K562 (cell line): Measurements from ENCODE around the gene DIAPH3. TPM values are rescaled to one million over a fixed set of nuclear protein-coding genes. Genes with fewer than 3 reads are reported as not detected.

Source experiments
- ATAC-seq: fragments of 200-7000 bp; cut with Tn5 transposase; 3 replicates; pipeline ENCODE4 v1.9.1; 2020; ENCODE audit warnings: moderate library complexity
- BruUV-seq: library from RNA; stranded (reverse); fragments of 400-500 nt; replicated peaks from 2 replicates; lab custom pipeline; 2021; lab: Mats Ljungman, UMichigan
- CTCF ChIA-PET: fragments of 300-600 bp; formaldehyde crosslinking; extraction: SDS; loops from one replicate; lab custom pipeline; 2021; ENCODE audit warnings: low intra/inter-chr PET ratio; lab: Yijun Ruan, JAX
- POLR2A ChIA-PET: fragments of 300-600, 350-650 bp; sonication (Branson Sonifier 250); formaldehyde crosslinking; extraction: SDS; loops from one replicate; lab custom pipeline; 2021; ENCODE audit warnings: antibody characterized with exemption, inconsistent platforms; lab: Yijun Ruan, JAX
- DNase-seq, 4 experiments: peaks; one replicate each; pipeline versions ENCODE4 v3.0.0 to v3.0.0-alpha.2; 2011 to 2018; ENCODE audit warnings: low spot score in 3 of 4, mixed read lengths in 3 of 4; ENCODE audit errors: extremely low read depth in 1 of 4
- FAIRE-seq: peaks from 2 replicates; lab custom pipeline; 2011; peaks lifted over from hg19 to GRCh38; lab: Jason Lieb, UNC
- H2AFZ ChIP-seq: 2 replicates; pipeline ENCODE4 v1.6.0; 2011; ENCODE audit warnings: low read depth, low read length, control low read depth, inconsistent platforms
- H3K27ac ChIP-seq: fragments of 200-600 bp; 3 replicates; pipeline ENCODE4 v1.8.0; 2011; ENCODE audit warnings: low read depth, mild to moderate bottlenecking, control low read depth, inconsistent platforms, low read length, moderate library complexity, mixed read lengths; ENCODE audit errors: extremely low read depth
- H3K27me3 ChIP-seq, 2 experiments: fragments of 300-600 bp in 1 of 2; 2 replicates in 1 of 2; 3 replicates in 1 of 2; pipeline versions ENCODE4 v1.6.0 to v1.8.0; 2011; ENCODE audit warnings: inconsistent platforms in 2 of 2, low read length in 2 of 2, mild to moderate bottlenecking in 1 of 2, mixed read lengths in 1 of 2, moderate library complexity in 1 of 2; ENCODE audit not compliant: control insufficient read depth in 2 of 2, insufficient read depth in 2 of 2
- H3K36me3 ChIP-seq: fragments of 300-600 bp; 3 replicates; pipeline ENCODE4 v1.8.0; 2011; ENCODE audit warnings: mild to moderate bottlenecking, low read length, inconsistent platforms; ENCODE audit not compliant: control insufficient read depth, insufficient read depth
- H3K4me1 ChIP-seq, 2 experiments: fragments of 200-600 bp in 1 of 2; replicated peaks in 1 of 2; 2 replicates in 1 of 2; 3 replicates in 1 of 2; pipeline versions ENCODE4 v1.5.1 to v1.8.0; 2011; ENCODE audit warnings: inconsistent platforms in 2 of 2, low read length in 2 of 2, mild to moderate bottlenecking in 1 of 2, mixed read lengths in 1 of 2, moderate library complexity in 1 of 2; ENCODE audit not compliant: control insufficient read depth in 2 of 2, insufficient read depth in 2 of 2
- H3K4me2 ChIP-seq: 2 replicates; pipeline ENCODE4 v1.6.1; 2011; ENCODE audit warnings: low read length, control low read depth, inconsistent platforms, mixed read lengths; ENCODE audit not compliant: insufficient read depth
- H3K4me3 ChIP-seq: fragments of 200-600 bp; sonication (generic), shearing (Covaris generic); 2 replicates; pipeline ENCODE4 v1.5.1; 2016; ENCODE audit warnings: control low read depth, inconsistent platforms
- H3K79me2 ChIP-seq: fragments of 200-600 bp; 3 replicates; pipeline ENCODE4 v1.8.0; 2011; ENCODE audit warnings: low read length, inconsistent platforms; ENCODE audit not compliant: control insufficient read depth, insufficient read depth
- H3K9ac ChIP-seq, 2 experiments: 2 replicates each; pipeline versions ENCODE4 v1.6.0 to v1.6.1; 2011; ENCODE audit warnings: low read depth in 2 of 2, low read length in 2 of 2, control low read depth in 1 of 2, inconsistent platforms in 1 of 2, mild to moderate bottlenecking in 1 of 2, mixed read lengths in 1 of 2; ENCODE audit not compliant: insufficient read depth in 1 of 2
- H3K9me1 ChIP-seq: one replicate; pipeline ENCODE4 v1.6.0; 2011; ENCODE audit warnings: inconsistent platforms, mild to moderate bottlenecking, low read length, moderate library complexity; ENCODE audit not compliant: control insufficient read depth, insufficient read depth
- H3K9me3 ChIP-seq: replicated peaks from 2 replicates; pipeline ENCODE4 v1.5.1; 2011; ENCODE audit warnings: low read depth, low read length, inconsistent platforms; ENCODE audit not compliant: control insufficient read depth, insufficient read depth
- H4K20me1 ChIP-seq: replicated peaks from 2 replicates; pipeline ENCODE4 v1.6.1; 2011; ENCODE audit warnings: low read length, inconsistent platforms, mixed read lengths; ENCODE audit not compliant: control insufficient read depth, insufficient read depth
- RAD21 ChIP-seq, 2 experiments: fragments of 250-450 bp in 1 of 2; fragments of 450-650 bp in 1 of 2; sonication (Bioruptor Pico) in 1 of 2; formaldehyde crosslinking in 1 of 2; IDR thresholded peaks in 1 of 2; conservative IDR thresholded peaks in 1 of 2; 2 replicates each; pipeline versions ENCODE4 v1.4.0 to v1.8.0; 2020 to 2022; ENCODE audit warnings: mild to moderate bottlenecking in 2 of 2, moderate library complexity in 1 of 2
- WGBS: fragments of 100-300 bp; shearing (Covaris generic); methylation state at CpG from one replicate; pipeline ENCODE4 v1.1.6; 2016; ENCODE audit warnings: low coverage, mixed read lengths; ENCODE audit not compliant: insufficient coverage; ENCODE audit errors: missing lambda C conversion rate; 5-methylcytosine and 5-hydroxymethylcytosine counted together
- in situ Hi-C: fragments of 300-500 bp; cut with MboI; formaldehyde crosslinking; loops from 4 replicates; pipeline ENCODE4 v1.15.0; 2018; ENCODE audit warnings: inconsistent platforms, mixed read lengths
- intact Hi-C: fragments of 100-400 bp; cut with micrococcal nuclease; formaldehyde crosslinking; loops from 2 replicates; pipeline ENCODE4 v1.14.2; 2022
- polyA plus RNA-seq, 8 experiments: library from polyadenylated mRNA; depleted of rRNA in 4 of 8; stranded (reverse) in 5 of 8; unstranded in 3 of 8; fragments of >200 nt; fragmentation: Nextera tagmentation in 2 of 8; fragmentation: Illumina TruSeq in 1 of 8; extraction: Ambion mirVana in 2 of 8; extraction: Trizol in 1 of 8; gene quantifications; 2 replicates each; pipeline versions ENCODE4 v1.2.1 to v1.2.3, GENCODE V29; 2011 to 2014; ENCODE audit warnings: inconsistent platforms in 1 of 8, missing spikeins in 1 of 8
- total RNA-seq, 7 experiments: library from RNA; depleted of rRNA in 6 of 7; stranded (reverse); fragments of >200 nt in 6 of 7; fragmentation: Illumina TruSeq in 2 of 7; extraction: Trizol in 2 of 7; gene quantifications; 2 replicates each; pipeline versions ENCODE4 v1.2.1 to v1.2.3, GENCODE V29; 2011 to 2021; ENCODE audit warnings: low replicate concordance in 1 of 7
- TF ChIP-seq, protein P1 (sequence below), 3 experiments: IDR thresholded peaks in 2 of 3; conservative IDR thresholded peaks in 1 of 3; 2 replicates each; pipeline ENCODE4 v1.5.1; 2011 to 2012; ENCODE audit warnings: low read length in 3 of 3, mild to moderate bottlenecking in 3 of 3, control low read depth in 2 of 3, improper control_type of control experiment in 1 of 3, inconsistent platforms in 1 of 3, low read depth in 1 of 3, mixed read lengths in 1 of 3, moderate library complexity in 1 of 3; ENCODE audit not compliant: insufficient read depth in 2 of 3
- TF ChIP-seq, protein P2 (sequence below): fragments of 450-650 bp; formaldehyde crosslinking; IDR thresholded peaks from 2 replicates; pipeline ENCODE4 v1.4.0; 2022; ENCODE audit warnings: missing genetic modification characterization

Gene DIAPH3
- total and polyA plus RNA-seq, 9 of the 15 experiments (the other 6 are each of a cell fraction or from before 2014, with no cell fraction given) = 9.0 to 18.7 (median 14.7) TPM

DNA sequence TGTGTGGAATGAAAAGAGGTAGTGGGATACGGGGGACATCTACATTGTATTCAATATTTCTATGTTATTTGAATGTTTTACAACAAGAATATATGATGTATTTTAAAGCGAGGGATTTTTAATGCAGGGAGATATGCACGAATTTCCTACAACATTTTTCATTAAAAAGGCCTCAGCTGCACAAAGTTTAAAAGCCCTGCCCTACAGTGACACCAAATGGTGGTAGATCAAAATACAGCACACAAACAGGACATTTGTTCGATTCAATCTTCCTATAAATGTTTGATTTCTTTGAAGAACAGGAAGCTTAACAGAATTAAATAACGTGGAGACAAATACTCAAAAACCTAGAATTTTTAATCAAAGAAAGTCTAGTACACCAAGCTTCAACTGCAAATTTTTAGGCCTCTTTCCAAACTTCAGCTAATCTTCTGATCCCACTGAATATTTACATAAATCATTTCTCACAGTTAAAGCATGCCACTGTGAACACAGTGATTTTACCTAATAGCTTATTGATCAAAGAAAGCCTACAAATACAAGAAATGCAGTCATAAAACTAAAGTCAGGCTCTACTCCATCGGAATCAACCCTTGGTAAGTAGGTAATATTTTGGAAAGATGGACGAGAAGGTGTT lies 257.2 kb downstream of the DIAPH3 start:
- no peak overlapping the region for H3K9ac ChIP-seq
- intact Hi-C loops = loop anchor here (2.0 to 10.0 kb wide), 2 partner anchors 226 to 512 kb away; no protein-coding TSS in a partner anchor
- no peaks in the 10 kb centered on the region for H3K9me3 ChIP-seq
- no peaks in the 10 kb centered on the region; a peak in 1 of 5 replicates for H3K4me1 ChIP-seq
- FAIRE-seq (no peak), ATAC-seq (0 out of 3 replicates have a peak, but pooled peaks have one; percentile 57), DNase-seq (peak in 2 of 4 experiments; percentile 2 to 19)
- no peak overlapping the region for H3K4me3 ChIP-seq
- 34% methylated on average over 7 of the region's 7 CpGs for WGBS
- ChIA-PET CTCF (interaction anchor here (0.9 kb wide), 1 partner anchor 226 kb away, joined by 3 read pairs; no protein-coding TSS in a partner anchor), POLR2A (no interaction called here)
- no TSS peak for BruUV-seq
- H3K79me2 ChIP-seq = no peaks in the 10 kb centered on the region
- no peak overlapping the region for H3K4me2 ChIP-seq
- no peaks in the 10 kb centered on the region for H3K27me3 ChIP-seq
- H3K36me3 ChIP-seq = no peaks in the 10 kb centered on the region
- no peaks in the 10 kb centered on the region for H3K9me1 ChIP-seq
- no peak overlapping the region for H3K27ac ChIP-seq
- in situ Hi-C loops = loop anchor here (25.0 kb wide), 1 partner anchor 444 kb away; no protein-coding TSS in a partner anchor
- TF ChIP-seq, protein P1, sequence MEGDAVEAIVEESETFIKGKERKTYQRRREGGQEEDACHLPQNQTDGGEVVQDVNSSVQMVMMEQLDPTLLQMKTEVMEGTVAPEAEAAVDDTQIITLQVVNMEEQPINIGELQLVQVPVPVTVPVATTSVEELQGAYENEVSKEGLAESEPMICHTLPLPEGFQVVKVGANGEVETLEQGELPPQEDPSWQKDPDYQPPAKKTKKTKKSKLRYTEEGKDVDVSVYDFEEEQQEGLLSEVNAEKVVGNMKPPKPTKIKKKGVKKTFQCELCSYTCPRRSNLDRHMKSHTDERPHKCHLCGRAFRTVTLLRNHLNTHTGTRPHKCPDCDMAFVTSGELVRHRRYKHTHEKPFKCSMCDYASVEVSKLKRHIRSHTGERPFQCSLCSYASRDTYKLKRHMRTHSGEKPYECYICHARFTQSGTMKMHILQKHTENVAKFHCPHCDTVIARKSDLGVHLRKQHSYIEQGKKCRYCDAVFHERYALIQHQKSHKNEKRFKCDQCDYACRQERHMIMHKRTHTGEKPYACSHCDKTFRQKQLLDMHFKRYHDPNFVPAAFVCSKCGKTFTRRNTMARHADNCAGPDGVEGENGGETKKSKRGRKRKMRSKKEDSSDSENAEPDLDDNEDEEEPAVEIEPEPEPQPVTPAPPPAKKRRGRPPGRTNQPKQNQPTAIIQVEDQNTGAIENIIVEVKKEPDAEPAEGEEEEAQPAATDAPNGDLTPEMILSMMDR (IDR thresholded peaks at IDR 0.05 in 2 of 3, conservative IDR thresholded peaks at IDR 0.05 in 1 of 3; ENCODE audit: insufficient read depth in 2 of 3, low read depth in 1 of 3, low read length in 3 of 3) = peak; percentile 18 to 50 (median 39); a peak in 4 of 6 replicates
- TF ChIP-seq, protein P2, sequence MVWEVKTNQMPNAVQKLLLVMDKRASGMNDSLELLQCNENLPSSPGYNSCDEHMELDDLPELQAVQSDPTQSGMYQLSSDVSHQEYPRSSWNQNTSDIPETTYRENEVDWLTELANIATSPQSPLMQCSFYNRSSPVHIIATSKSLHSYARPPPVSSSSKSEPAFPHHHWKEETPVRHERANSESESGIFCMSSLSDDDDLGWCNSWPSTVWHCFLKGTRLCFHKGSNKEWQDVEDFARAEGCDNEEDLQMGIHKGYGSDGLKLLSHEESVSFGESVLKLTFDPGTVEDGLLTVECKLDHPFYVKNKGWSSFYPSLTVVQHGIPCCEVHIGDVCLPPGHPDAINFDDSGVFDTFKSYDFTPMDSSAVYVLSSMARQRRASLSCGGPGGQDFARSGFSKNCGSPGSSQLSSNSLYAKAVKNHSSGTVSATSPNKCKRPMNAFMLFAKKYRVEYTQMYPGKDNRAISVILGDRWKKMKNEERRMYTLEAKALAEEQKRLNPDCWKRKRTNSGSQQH (CRISPR knock-in tag) = no peak
- TF ChIP-seq RAD21 (CRISPR knock-in tag; conservative IDR thresholded peaks at IDR 0.05 in 1 of 2, IDR thresholded peaks at IDR 0.05 in 1 of 2) = peak; percentile 34 to 35; a peak in 3 of 4 replicates
- no peak overlapping the region for H2AFZ ChIP-seq
- H4K20me1 ChIP-seq = no peaks in the 10 kb centered on the region
